ENCODE measurements around the gene FAM217A. TPM values are rescaled to one million over a fixed set of nuclear protein-coding genes. Genes with fewer than 3 reads are reported as not detected.

Gene FAM217A
- total and polyA plus RNA-seq, 9 of the 15 experiments (the other 6 are each of a cell fraction or from before 2014, with no cell fraction given) = not detected

GRCh38 chr6:4055420-4056041 lies 23.4 kb downstream of the FAM217A start:
- Histone ChIP-seq H3K79me2 (ENCODE audit: control insufficient read depth, insufficient read depth, low read length) (peaks cover 1% of the 10 kb centered on the region; the same call in 1 of the 3 replicates), H3K36me3 (ENCODE audit: control insufficient read depth, insufficient read depth, low read length) (peaks cover 99% of the 10 kb centered on the region), H3K4me2 (ENCODE audit: insufficient read depth, low read length) (no peak overlapping the region), H2AFZ (ENCODE audit: low read depth, low read length) (no peak overlapping the region), H4K20me1 (replicated peaks; ENCODE audit: control insufficient read depth, insufficient read depth, low read length) (no peaks in the 10 kb centered on the region), H3K4me3 (no peak overlapping the region), H3K4me1 (replicated peaks in 1 of 2; ENCODE audit: control insufficient read depth in 2 of 2, insufficient read depth in 2 of 2, low read length in 2 of 2) (peaks cover 0 to 6% of the 10 kb centered on the region in 2 experiments; a peak in 1 of 5 replicates), H3K27me3 (ENCODE audit: control insufficient read depth in 2 of 2, insufficient read depth in 2 of 2, low read length in 2 of 2) (no peaks in the 10 kb centered on the region), H3K9ac (ENCODE audit: insufficient read depth in 1 of 2, low read depth in 2 of 2, low read length in 2 of 2) (no peak overlapping the region), H3K27ac (ENCODE audit: extremely low read depth, low read depth, low read length) (no peak overlapping the region), H3K9me1 (ENCODE audit: control insufficient read depth, insufficient read depth, low read length) (no peaks in the 10 kb centered on the region), H3K9me3 (replicated peaks; ENCODE audit: control insufficient read depth, insufficient read depth, low read depth, low read length) (no peaks in the 10 kb centered on the region)
- WGBS (ENCODE audit: insufficient coverage, low coverage, missing lambda C conversion rate) = 63% methylated on average over 2 of the region's 2 CpGs
- CTCF ChIA-PET (ENCODE audit: low intra/inter-chr PET ratio) = interaction anchor here (0.8 to 2.4 kb wide), 3 partner anchors 101 to 881 kb away, joined by 3 to 23 read pairs (median 3); no protein-coding TSS in a partner anchor
- intact Hi-C loops (cut with micrococcal nuclease) = loop anchor here (1.0 to 5.0 kb wide), 3 partner anchors 82 to 155 kb away; partner anchors contain the start of gene ECI2
- ATAC-seq (peak; percentile 84), FAIRE-seq (peak; percentile 82), DNase-seq (ENCODE audit: extremely low read depth in 1 of 4, low spot score in 3 of 4) (peak; percentile 37 to 70 (median 50))
- BruUV-seq (replicated peaks) = no TSS peak
- in situ Hi-C loops (cut with MboI) = no loop called here
- POLR2A ChIA-PET = interaction anchor here (0.7 to 2.0 kb wide), 4 partner anchors 7 to 361 kb away, joined by 3 to 10 read pairs (median 3); a partner anchor contains a TSS
- TF ChIP-seq MNT (conservative IDR thresholded peaks at IDR 0.05) = peak in 1 of 2 experiments; percentile 42; a peak in 1 of 4 replicates
- no peak for TF ChIP-seq BRCA1 (IDR thresholded peaks at IDR 0.05)
- no peak for TF ChIP-seq BRCA1 (CRISPR knock-in tag; IDR thresholded peaks at IDR 0.05)
- no peak for TF ChIP-seq PATZ1 (CRISPR knock-in tag; IDR thresholded peaks at IDR 0.05; ENCODE audit: borderline replicate concordance)
- 0 out of 2 replicates have a peak, but pooled peaks have one; percentile 24 for TF ChIP-seq ARID2 (IDR thresholded peaks at IDR 0.05)
- TF ChIP-seq ZEB2 (IDR thresholded peaks at IDR 0.05) = no peak
- TF ChIP-seq JUN (IDR thresholded peaks at IDR 0.05; ENCODE audit: borderline replicate concordance, low read depth, low read length) = peak; percentile 38; the same call in 1 of the 2 replicates
- no peak for TF ChIP-seq JUN (CRISPR knock-in tag; IDR thresholded peaks at IDR 0.05; ENCODE audit: borderline replicate concordance)
- no peak for TF ChIP-seq U2AF2 (optimal IDR thresholded peaks at IDR 0.05; ENCODE audit: low read depth, low read length)
- TF ChIP-seq FOXK2 (conservative IDR thresholded peaks at IDR 0.05 in 1 of 2, IDR thresholded peaks at IDR 0.05 in 1 of 2; ENCODE audit: low read depth in 2 of 2) = peak in 1 of 2 experiments; percentile 33; a peak in 1 of 4 replicates
- TF ChIP-seq EP300 (IDR thresholded peaks at IDR 0.05; ENCODE audit: low read length) = peak; percentile 3; the same call in 1 of the 2 replicates
- TF ChIP-seq ARID1B (IDR thresholded peaks at IDR 0.05) = peak; percentile 47
- no peak for TF ChIP-seq DNMT1 (IDR thresholded peaks at IDR 0.05)
- no peak for TF ChIP-seq ZNF311 (CRISPR knock-in tag; IDR thresholded peaks at IDR 0.05)
- TF ChIP-seq MEIS2 (IDR thresholded peaks at IDR 0.05; ENCODE audit: partially characterized antibody) = peak; percentile 63
- TF ChIP-seq KAT8 (IDR thresholded peaks at IDR 0.05; ENCODE audit: low read depth) = no peak
- TF ChIP-seq SMC3 (conservative IDR thresholded peaks at IDR 0.05; ENCODE audit: insufficient read depth, low read depth, low read length) = 0 out of 2 replicates have a peak, but pooled peaks have one; percentile 28
- 0 out of 2 replicates have a peak, but pooled peaks have one; percentile 33 for TF ChIP-seq ARID3A (IDR thresholded peaks at IDR 0.05; ENCODE audit: borderline replicate concordance, low read depth, low read length)
